GM12891 (cell line): ENCODE results near the gene ADGRB2.

Experiments used
- POLR2A ChIP-seq: IDR thresholded peaks from 2 replicates; pipeline ENCODE4 v1.6.1; 2011; ENCODE audit warnings: low read depth, low read length, control low read depth
- POLR2AphosphoS5 ChIP-seq: IDR thresholded peaks from 2 replicates; pipeline ENCODE4 v1.6.1; 2011; ENCODE audit warnings: low read depth, low read length, control low read depth
- TAF1 ChIP-seq: IDR thresholded peaks from 2 replicates; pipeline ENCODE4 v1.6.1; 2011; ENCODE audit warnings: low read depth, low read length, control low read depth

DNA sequence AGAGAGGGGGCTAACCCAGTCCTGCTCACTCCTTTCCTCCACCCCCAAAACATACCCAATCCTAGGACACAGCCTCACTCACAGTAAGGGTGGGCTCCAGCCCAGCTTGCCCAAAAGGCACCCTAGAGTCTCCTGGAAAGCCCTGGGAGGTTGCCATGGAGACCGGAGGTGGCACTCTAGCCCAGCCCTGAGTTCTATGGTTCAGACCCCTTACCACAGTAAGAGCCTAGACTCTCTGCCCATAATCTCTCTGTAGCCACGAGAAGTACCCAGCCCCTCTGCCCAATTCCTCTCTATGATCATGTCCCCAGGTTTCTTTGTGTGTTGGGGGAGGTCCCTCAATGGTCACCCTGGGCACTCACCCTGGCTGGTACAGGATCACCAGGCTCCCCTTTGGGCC lies 74.8 kb downstream of the ADGRB2 start:
- TF ChIP-seq POLR2AphosphoS5, result no peak
- TF ChIP-seq POLR2A, result no peak
- TF ChIP-seq TAF1, result no peak
